Measurements from ENCODE around the gene BIRC6. TPM values are rescaled to one million over a fixed set of nuclear protein-coding genes. Genes with fewer than 3 reads are reported as not detected.

BIRC6 gene
- total and polyA plus RNA-seq, 2 of the 4 experiments (the other 2 are of a cell fraction), result 26.5 to 316 TPM

DNA sequence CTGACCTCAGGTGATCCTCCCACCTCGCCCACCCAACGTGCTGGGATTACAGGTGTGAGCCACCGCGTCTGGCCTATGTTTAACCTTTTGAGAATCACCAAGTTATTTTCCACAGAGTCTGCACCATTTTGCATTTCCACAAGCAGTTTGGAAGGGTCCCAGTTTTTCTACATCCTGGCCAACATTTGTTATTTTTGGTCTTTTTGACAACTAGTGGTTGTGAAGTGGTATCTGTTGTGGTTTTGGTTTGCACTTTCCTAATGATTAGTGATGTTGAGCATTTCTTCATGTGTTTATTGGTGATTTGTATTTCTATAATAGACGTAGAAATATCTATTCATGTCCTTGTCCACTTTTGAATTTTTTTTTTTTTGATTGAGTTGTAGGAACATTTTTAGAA, 67.9 kb downstream of the BIRC6 start:
- dilution Hi-C loops (cut with HindIII; ENCODE audit: low sequenced_read_pairs, unreplicated experiment), result no loop called here
- no CpG with 5 or more reads among the region's 5 CpGs for WGBS, 2 experiments (ENCODE audit: extremely low coverage in 2 of 2, insufficient read length in 1 of 2)
- H3K79me1 ChIP-seq (ENCODE audit: low read depth in 1 of 2, low read length in 2 of 2), result peaks cover 10 to 42% of the 10 kb centered on the region in 2 experiments
- no peak overlapping the region for H3K4me3 ChIP-seq (ENCODE audit: insufficient read depth, low read depth, low read length)
- H3K9ac ChIP-seq (ENCODE audit: low read depth, low read length), result no peak overlapping the region
- peak overlapping the region; percentile 41 to 66; a peak in 3 of 4 replicates for H4K8ac ChIP-seq (ENCODE audit: low read depth in 2 of 2, low read length in 2 of 2)
- H2BK20ac ChIP-seq (ENCODE audit: low read depth, low read length), result peak overlapping the region; percentile 77; the same call in 1 of the 2 replicates
- peak overlapping the region; percentile 76; the same call in 1 of the 2 replicates for H3K27ac ChIP-seq (ENCODE audit: insufficient read depth, low read length)
- H3K4me2 ChIP-seq (ENCODE audit: low read depth, low read length), result peak overlapping the region; percentile 33; the same call in 1 of the 2 replicates
- TF ChIP-seq RFX5 (IDR thresholded peaks at IDR 0.05; ENCODE audit: low read depth, low read length) (no peak), BHLHE40 (IDR thresholded peaks at IDR 0.05; ENCODE audit: low read depth, low read length) (no peak), MXI1 (IDR thresholded peaks at IDR 0.05; ENCODE audit: borderline replicate concordance, low read depth, low read length) (no peak), FOS (IDR thresholded peaks at IDR 0.05; ENCODE audit: low read depth, low read length) (no peak), MAZ (IDR thresholded peaks at IDR 0.05; ENCODE audit: borderline replicate concordance, low read depth, low read length) (no peak), MAFK (IDR thresholded peaks at IDR 0.05; ENCODE audit: low read depth, low read length) (no peak)
- TF ChIP-seq, protein P1, sequence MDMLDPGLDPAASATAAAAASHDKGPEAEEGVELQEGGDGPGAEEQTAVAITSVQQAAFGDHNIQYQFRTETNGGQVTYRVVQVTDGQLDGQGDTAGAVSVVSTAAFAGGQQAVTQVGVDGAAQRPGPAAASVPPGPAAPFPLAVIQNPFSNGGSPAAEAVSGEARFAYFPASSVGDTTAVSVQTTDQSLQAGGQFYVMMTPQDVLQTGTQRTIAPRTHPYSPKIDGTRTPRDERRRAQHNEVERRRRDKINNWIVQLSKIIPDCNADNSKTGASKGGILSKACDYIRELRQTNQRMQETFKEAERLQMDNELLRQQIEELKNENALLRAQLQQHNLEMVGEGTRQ (IDR thresholded peaks at IDR 0.05; ENCODE audit: low read depth, low read length), result no peak
- peaks cover 2% of the 10 kb centered on the region for H3K36me3 ChIP-seq (ENCODE audit: control insufficient read depth, insufficient read depth, low read length)
- H3K4me1 ChIP-seq (ENCODE audit: control insufficient read depth, insufficient read depth, low read length), result peaks cover 26% of the 10 kb centered on the region
- DNase-seq (no peak), ATAC-seq (ENCODE audit: low read depth) (no peak)
- peak overlapping the region; percentile 76 for H3K14ac ChIP-seq (replicated peaks; ENCODE audit: low read depth, low read length)
- POLR2A ChIA-PET (ENCODE audit: unreplicated experiment), result no interaction called here
- peak overlapping the region; percentile 79 for H2BK120ac ChIP-seq (ENCODE audit: low read depth, low read length)
- H3K9me3 ChIP-seq (ENCODE audit: control insufficient read depth, insufficient read depth, low read length), result no peaks in the 10 kb centered on the region
- no peaks in the 10 kb centered on the region for H3K27me3 ChIP-seq (ENCODE audit: control insufficient read depth, insufficient read depth, low read length)
- in situ Hi-C loops (cut with MboI; ENCODE audit: low sequenced_read_pairs), result no loop called here
- CTCF ChIA-PET, result interaction anchor here (1.2 kb wide), 1 partner anchor 18 kb away, joined by 3 read pairs; no protein-coding TSS in a partner anchor
- peaks cover 5% of the 10 kb centered on the region; the same call in 1 of the 2 replicates for H3K9me1 ChIP-seq (ENCODE audit: insufficient read depth, low read length)
- H2AK9ac ChIP-seq (replicated peaks; ENCODE audit: low read depth, low read length, poor library complexity), result no peak overlapping the region
- H4K5ac ChIP-seq (ENCODE audit: low read depth, low read length), result peak overlapping the region; percentile 90
- H3K23ac ChIP-seq (ENCODE audit: low read depth, low read length), result peak overlapping the region; percentile 72; the same call in 1 of the 2 replicates
- H3K56ac ChIP-seq (ENCODE audit: extremely low read depth, insufficient read depth, low read length), result peak overlapping the region; percentile 51; the same call in 1 of the 2 replicates
- peak overlapping the region; percentile 89 for H2BK5ac ChIP-seq (ENCODE audit: low read depth, low read length, poor library complexity, severe bottlenecking)
- peaks cover 4% of the 10 kb centered on the region; the same call in 1 of the 2 replicates for H4K20me1 ChIP-seq (ENCODE audit: insufficient read depth, low read length)
- intact Hi-C loops (cut with micrococcal nuclease), result no loop called here
- H2AFZ ChIP-seq (replicated peaks; ENCODE audit: low read length, poor library complexity), result no peak overlapping the region
- H3K4ac ChIP-seq (ENCODE audit: low read depth, low read length), result peak overlapping the region; percentile 76; the same call in 1 of the 2 replicates
- no TSS peak for BruUV-seq (replicated peaks)
- peak overlapping the region; percentile 77 for H4K91ac ChIP-seq (ENCODE audit: insufficient read depth, low read depth, low read length)
- peak overlapping the region; percentile 36; the same call in 1 of the 2 replicates for H2AK5ac ChIP-seq (ENCODE audit: low read depth, low read length)
- H2BK15ac ChIP-seq (ENCODE audit: low read depth, low read length), result peak overlapping the region; percentile 94; the same call in 1 of the 3 replicates
- H3K18ac ChIP-seq (ENCODE audit: low read depth, low read length), result peak overlapping the region; percentile 77; the same call in 1 of the 2 replicates
